Stimulated activated CD4-positive, alpha-beta T cell treated with anti-CD3 and anti-CD28 coated beads, Interleukin-4, amount 100 ng/mL, for 24 hours (primary cell): Measurements from ENCODE around the gene AKNA.

Experiments used
- DNase-seq: peaks from one replicate; pipeline ENCODE4 v3.0.0-alpha.2; 2020

The AKNA gene

GRCh38 chr9:114357911-114358328, 29.9 kb downstream of the AKNA start:
- no peak for DNase-seq

- no peak for DNase-seq
These were observed 30.4 kb downstream of the AKNA start for GRCh38 chr9:114357360-114357759.

- no peak for DNase-seq
These were observed 31.0 kb downstream of the AKNA start for GRCh38 chr9:114356792-114357191.

GRCh38 chr9:114355821-114356220, 32.0 kb downstream of the AKNA start:
- no peak for DNase-seq

- no peak for DNase-seq
These were observed 35.9 kb downstream of the AKNA start for GRCh38 chr9:114351932-114352331.

- DNase-seq, result peak; percentile 21
These were observed 37.0 kb downstream of the AKNA start for GRCh38 chr9:114350636-114351401.

GRCh38 chr9:114349713-114350480, 37.9 kb downstream of the AKNA start:
- no peak for DNase-seq

- peak; percentile 93 for DNase-seq
These were observed 38.8 kb downstream of the AKNA start for GRCh38 chr9:114348906-114349482.

GRCh38 chr9:114348261-114348905, 39.4 kb downstream of the AKNA start:
- no peak for DNase-seq

GRCh38 chr9:114347675-114348074, 40.1 kb downstream of the AKNA start:
- DNase-seq, result no peak

GRCh38 chr9:114346146-114346545, 41.6 kb downstream of the AKNA start:
- DNase-seq, result no peak

- DNase-seq, result no peak
These were observed 42.2 kb downstream of the AKNA start for GRCh38 chr9:114345493-114346065.

GRCh38 chr9:114344692-114345091, 43.1 kb downstream of the AKNA start:
- no peak for DNase-seq

- no peak for DNase-seq
These were observed 43.6 kb downstream of the AKNA start for GRCh38 chr9:114344188-114344566.

GRCh38 chr9:114343471-114344187, 44.2 kb downstream of the AKNA start:
- DNase-seq, result no peak

- no peak for DNase-seq
These were observed 44.9 kb downstream of the AKNA start for GRCh38 chr9:114342755-114343440.

- DNase-seq, result no peak
These were observed 45.8 kb downstream of the AKNA start for GRCh38 chr9:114341991-114342390.

- DNase-seq, result no peak
These were observed 46.5 kb downstream of the AKNA start for GRCh38 chr9:114341152-114341830.

- peak; percentile 61 for DNase-seq
These were observed 48.5 kb downstream of the AKNA start for GRCh38 chr9:114339130-114339908.

GRCh38 chr9:114338187-114338586, 49.6 kb downstream of the AKNA start:
- no peak for DNase-seq
